NOMO-1 (cell line): ENCODE results near the gene AUNIP.

Source experiments
- DNase-seq, 2 experiments: peaks; one replicate each; lab custom pipeline; 2025; ENCODE audit not compliant: unreplicated experiment in 2 of 2; lab: John Stamatoyannopoulos, UW

The AUNIP gene

GRCh38 chr1:25813071-25813733 is 46.1 kb downstream of the AUNIP start:
- DNase-seq, result no peak

GRCh38 chr1:25811384-25812082 is 47.7 kb downstream of the AUNIP start:
- DNase-seq, result no peak

GRCh38 chr1:25810341-25811299 is 48.6 kb downstream of the AUNIP start:
- DNase-seq, result peak in 1 of 2 experiments; percentile 59

GRCh38 chr1:25809929-25810328 is 49.3 kb downstream of the AUNIP start:
- DNase-seq, result no peak

GRCh38 chr1:25809283-25809926 is 49.9 kb downstream of the AUNIP start:
- no peak for DNase-seq

GRCh38 chr1:25808481-25809244 is 50.6 kb downstream of the AUNIP start:
- no peak for DNase-seq

- DNase-seq, result no peak
These were observed 51.5 kb downstream of the AUNIP start for GRCh38 chr1:25807480-25808390.

GRCh38 chr1:25806418-25806817 is 52.8 kb downstream of the AUNIP start:
- no peak for DNase-seq

GRCh38 chr1:25805863-25806225 is 53.4 kb downstream of the AUNIP start:
- DNase-seq, result no peak

- DNase-seq, result no peak
These were observed 54.0 kb downstream of the AUNIP start for GRCh38 chr1:25804964-25805862.

GRCh38 chr1:25804244-25804963 is 54.9 kb downstream of the AUNIP start:
- DNase-seq, result no peak

GRCh38 chr1:25803368-25803767 is 55.9 kb downstream of the AUNIP start:
- no peak for DNase-seq

- no peak for DNase-seq
These were observed 56.3 kb downstream of the AUNIP start for GRCh38 chr1:25802915-25803314.

- DNase-seq, result no peak
These were observed 58.4 kb downstream of the AUNIP start for GRCh38 chr1:25800703-25801377.

GRCh38 chr1:25799935-25800702 is 59.1 kb downstream of the AUNIP start, which contains the start of gene SELENON:
SELENON (plus strand) TSS chr1:25800193; CDS start chr1:25800231, 38 bp downstream.
- peak; percentile 19 to 32 for DNase-seq

- no peak for DNase-seq
These were observed 59.8 kb downstream of the AUNIP start for GRCh38 chr1:25799352-25799934.
